Measurements from ENCODE around the gene FAM43B.
"Not testable (repeated sequence)": the region's sequence is repeated elsewhere in the genome, so short reads cannot be mapped to it uniquely, and the experiment has no call there.

Gene FAM43B

GRCh38 chr1:20551945-20552727, at the start of gene FAM43B:
FAM43B (plus strand) TSS chr1:20552573; CDS start chr1:20552974, 401 bp downstream.
- DNase-seq (ENCODE audit: low read depth, low spot score): no peak

GRCh38 chr1:20505488-20505887, 46.9 kb upstream of the FAM43B start:
- no peak for DNase-seq (ENCODE audit: low read depth, low spot score)

DNA sequence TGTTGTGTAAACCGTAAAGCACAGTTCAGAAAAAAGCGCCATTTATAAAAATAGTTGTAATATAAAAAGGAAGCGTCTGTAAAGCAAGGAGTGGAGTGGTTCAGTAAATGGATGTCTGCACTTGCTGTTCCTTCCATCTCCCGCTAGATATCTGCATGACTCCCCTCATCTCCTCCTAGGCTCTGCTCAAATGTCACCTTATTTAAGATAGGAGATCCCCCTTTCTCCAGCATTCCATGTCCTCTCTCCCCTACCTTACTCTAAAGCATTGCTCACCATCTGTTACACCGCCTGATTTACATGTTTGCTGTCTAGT, 45.2 kb upstream of the FAM43B start:
- no peak for DNase-seq (ENCODE audit: low read depth, low spot score)

DNA sequence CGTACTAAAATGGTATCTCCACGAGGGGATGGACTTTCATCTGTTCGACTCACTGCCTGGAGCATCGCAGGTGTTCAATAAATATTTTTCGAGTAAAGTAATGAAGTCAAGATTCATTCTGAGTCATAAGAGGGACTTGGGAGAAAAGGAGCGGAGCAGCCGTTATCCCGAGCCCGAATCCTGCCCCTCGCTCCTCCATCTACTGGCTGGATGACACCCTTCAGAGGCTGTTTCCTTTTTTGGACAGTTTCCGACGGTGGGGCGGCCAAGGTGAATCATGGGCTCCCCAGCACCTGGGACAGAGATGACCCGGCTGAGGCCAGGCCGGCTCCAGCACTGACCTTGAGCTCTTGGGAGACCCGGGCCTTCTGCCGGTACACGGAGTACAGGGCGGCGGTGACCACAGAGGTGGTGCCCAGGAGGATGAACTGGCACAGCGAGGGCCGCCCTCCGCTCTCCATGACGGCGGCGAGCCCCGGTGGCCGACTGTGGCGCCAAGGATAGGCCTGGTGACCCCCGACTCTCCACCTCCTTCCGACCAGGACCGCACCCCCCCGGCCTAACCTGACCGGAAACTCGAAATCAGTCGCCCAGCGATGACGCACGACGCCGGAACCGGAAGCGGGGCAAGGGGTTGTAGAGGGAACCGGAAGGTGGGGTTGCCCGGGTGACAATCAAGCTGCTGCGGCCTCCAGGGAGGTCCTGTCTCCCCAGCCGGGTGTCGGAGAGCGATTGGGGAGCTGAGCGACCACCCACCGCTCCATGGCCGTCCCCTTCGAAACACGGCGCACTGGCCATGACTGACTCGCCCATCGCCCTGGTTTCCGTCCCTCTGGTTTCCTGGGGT, 44.6 kb upstream of the FAM43B start, which contains the start of gene MUL1:
Gene MUL1 (minus strand): TSS at position 588 of the 847 bp plus-strand sequence. CDS start 127 bp downstream, at position 461.
- DNase-seq (ENCODE audit: low read depth, low spot score): peak; percentile 89

DNA sequence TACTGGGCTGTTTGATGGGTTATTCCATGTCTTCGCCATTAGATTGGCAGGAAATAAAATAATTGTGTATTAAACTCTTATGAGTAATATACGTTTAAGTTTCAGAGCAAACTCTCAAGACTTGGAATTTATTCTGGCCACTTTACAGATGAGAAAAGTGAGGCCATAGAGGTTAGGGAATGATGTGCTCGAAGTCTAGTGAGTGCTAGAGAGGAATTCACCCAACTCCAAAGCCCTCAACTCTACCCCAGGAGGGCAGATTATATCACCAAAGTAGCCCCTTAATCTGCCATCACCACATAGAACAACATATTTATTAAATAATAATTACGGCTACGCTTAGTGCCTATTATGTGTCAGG, 44.0 kb upstream of the FAM43B start:
- no peak for DNase-seq (ENCODE audit: low read depth, low spot score)

DNA sequence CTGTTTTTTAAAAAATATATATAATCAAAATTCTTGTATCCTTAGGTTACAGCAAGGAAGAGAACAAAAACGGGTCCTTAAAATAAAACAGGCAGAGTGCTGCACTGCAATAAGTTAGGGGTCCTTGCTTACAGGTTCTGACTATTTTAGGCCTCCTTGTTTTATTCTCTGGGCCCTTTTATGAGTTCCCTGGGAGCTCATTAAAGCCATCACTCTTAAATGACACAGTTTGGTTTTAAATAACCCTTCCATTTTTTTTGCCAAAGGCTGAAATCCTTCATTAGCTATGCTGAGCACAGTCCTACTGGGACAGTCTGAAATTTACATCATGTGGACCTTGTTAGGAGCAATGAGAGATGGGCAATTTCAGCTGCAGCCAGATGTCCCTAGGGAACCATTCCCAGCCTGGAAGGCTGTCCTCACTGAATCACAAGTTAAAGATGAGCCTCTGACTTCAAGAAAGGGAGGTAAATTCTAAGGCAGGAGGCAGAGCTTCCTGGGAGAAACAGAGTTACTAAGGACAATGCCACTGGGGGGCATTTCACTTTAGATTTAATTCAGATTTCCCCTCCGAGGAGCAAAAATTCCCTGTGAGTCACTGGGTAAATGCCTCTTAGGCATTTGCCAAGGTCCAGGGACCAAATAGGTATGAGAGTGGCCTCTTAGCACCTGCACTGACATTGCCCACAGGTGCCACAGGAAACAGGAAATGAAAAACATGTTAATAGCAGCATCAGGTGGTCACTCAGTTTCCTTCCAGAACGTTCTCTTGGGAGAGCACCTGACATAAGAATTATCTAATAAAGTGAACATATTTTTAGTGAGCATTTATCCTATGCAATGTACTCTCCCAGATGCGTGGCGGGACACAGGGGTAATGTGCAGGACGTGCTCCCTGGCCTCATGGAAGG, 40.6 kb upstream of the FAM43B start:
- no peak for DNase-seq (ENCODE audit: low read depth, low spot score)

- DNase-seq (ENCODE audit: low read depth, low spot score): not testable (repeated sequence)
Measured at GRCh38 chr1:20519609-20520262, 32.6 kb upstream of the FAM43B start.

DNA sequence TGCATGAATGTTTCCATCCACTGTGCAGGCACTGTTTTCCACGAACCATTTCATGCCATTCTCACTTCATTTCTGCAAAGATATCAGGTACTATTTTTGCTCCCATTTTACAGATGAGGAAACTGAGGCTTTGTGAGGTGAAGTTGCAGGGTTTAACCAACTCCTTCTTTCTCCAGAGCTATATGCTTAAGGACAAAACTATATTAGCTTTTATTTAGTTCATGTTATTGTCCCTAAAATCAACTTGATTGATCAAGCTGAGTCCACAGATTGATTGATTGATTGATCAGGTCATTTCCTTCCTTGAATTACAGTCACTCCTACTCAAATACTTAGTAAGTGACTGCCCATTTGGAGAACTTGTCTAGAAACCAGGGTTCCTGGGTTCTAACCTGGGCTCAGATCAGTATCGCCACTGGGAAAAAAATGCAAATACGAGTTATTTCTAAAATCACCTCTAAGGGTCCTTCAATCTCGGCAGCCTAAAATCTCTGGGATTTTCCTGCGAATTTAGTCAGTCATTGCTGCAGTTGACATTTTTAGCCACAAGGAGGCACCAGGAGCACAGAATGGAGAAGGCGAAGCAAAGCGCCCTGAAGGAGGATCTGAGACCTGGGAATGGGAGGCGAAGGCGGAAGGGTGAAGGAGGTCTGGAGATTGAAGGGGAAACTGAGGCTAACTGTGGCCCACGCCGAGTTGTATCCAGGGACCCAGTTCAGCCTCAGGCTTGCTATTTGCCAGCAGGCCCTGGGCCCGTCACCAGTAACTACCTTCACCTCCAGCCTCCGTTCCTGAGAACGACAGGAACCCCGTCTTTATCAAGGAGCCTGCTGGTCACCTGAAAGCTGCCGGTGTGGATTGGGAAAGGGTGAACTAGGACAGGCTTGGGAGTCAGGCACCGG, 30.2 kb upstream of the FAM43B start:
- peak; percentile 51 for DNase-seq (ENCODE audit: low read depth, low spot score)

GRCh38 chr1:20526267-20526666, 26.1 kb upstream of the FAM43B start:
- no peak for DNase-seq (ENCODE audit: low read depth, low spot score)

DNA sequence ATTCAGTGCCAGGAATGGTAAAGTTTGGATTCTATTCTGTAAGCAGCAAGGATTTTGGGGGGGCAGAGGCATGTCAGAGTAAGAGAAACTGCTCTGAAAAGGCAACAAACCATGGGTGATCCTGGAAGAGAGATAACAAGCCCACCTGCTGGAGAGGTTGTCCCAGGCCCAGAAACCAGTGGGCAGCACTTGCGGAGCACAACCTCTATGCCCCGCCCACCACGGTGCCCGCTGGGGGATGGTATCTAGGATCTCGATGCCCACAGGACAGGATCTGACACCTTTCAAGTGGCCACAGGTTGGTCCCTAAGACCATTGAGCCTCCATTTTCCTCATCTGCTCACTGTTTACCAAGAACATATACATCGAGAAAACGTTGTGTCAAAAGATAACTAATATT, 24.2 kb upstream of the FAM43B start:
- DNase-seq (ENCODE audit: low read depth, low spot score): no peak

DNA sequence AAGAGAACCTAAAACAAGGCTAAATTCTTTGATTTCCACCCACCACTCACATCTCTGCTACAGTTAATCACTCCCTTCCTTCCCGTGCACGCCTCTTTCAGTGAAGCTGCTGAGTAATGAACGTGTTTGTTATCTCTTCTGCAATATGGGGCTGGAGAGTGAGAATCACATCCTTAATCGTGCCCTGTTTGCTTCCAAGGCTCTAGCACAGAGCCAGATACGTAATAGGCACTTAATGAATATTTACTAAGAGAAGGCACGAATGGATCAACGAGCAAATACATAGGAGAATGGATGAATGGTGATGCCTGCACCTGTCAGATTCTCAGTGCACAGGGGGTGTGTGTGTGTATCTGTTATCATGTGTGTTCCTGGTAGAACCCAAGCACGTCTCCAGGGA, 22.1 kb upstream of the FAM43B start:
- DNase-seq (ENCODE audit: low read depth, low spot score): no peak

GRCh38 chr1:20530901-20531300, 21.5 kb upstream of the FAM43B start:
- DNase-seq (ENCODE audit: low read depth, low spot score): no peak

DNA sequence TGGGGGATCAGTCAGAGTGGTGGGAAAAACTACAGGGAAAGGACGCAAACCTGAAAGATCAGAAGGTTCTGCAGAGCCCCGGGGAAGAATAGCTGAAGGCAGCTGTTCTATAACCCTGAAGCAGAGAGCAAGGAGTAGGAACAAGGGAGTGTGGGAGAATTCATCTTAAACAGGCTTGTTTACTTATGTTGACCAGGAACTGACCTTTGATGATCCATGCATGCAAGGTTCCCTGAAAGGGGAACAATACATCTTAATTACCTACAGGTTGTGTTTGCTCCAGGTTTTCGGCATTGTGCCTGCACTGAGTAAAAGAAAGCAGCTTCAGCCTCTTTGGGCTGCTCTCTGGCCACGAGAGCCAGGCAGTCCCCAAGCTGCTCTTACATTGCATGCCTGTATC, 18.7 kb upstream of the FAM43B start:
- DNase-seq (ENCODE audit: low read depth, low spot score): no peak

DNA sequence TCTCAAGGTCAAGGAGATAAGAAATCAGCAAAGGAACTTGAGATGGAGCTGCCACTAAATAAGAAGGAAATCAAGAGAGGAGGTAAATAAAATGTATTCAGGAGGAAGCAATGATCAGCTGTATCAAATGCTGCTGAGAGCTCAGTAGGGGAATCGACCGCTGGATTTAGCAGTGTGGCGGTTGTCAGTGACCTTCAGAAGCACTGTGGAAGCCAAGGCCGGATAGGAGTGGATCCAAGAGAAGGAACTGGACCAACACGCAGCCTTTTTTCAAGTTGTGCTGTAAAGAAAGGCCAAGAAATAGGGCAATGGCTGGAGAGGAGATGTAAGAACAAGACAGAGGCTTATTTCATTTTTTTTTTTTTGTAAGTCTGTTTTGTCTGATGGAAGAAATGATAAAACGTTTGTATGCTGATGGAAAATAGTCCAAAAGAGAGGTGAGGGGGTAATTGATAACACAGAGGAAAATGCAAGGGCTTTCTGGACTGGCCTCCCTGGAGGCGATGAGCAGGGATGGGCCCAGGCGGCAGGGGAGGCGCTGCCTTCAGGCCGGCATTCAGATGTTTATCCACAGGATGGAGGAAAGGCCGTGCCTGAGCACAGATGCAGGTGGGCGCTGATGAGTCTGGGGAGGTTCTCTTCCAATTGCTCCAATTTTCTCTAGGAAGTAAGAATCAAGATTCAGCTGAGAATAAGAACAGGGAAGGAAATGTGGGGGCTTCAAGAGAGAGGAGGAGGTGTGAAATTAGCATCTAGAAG, 17.5 kb upstream of the FAM43B start:
- DNase-seq (ENCODE audit: low read depth, low spot score): no peak

GRCh38 chr1:20538227-20538626, 14.1 kb upstream of the FAM43B start:
- no peak for DNase-seq (ENCODE audit: low read depth, low spot score)

DNA sequence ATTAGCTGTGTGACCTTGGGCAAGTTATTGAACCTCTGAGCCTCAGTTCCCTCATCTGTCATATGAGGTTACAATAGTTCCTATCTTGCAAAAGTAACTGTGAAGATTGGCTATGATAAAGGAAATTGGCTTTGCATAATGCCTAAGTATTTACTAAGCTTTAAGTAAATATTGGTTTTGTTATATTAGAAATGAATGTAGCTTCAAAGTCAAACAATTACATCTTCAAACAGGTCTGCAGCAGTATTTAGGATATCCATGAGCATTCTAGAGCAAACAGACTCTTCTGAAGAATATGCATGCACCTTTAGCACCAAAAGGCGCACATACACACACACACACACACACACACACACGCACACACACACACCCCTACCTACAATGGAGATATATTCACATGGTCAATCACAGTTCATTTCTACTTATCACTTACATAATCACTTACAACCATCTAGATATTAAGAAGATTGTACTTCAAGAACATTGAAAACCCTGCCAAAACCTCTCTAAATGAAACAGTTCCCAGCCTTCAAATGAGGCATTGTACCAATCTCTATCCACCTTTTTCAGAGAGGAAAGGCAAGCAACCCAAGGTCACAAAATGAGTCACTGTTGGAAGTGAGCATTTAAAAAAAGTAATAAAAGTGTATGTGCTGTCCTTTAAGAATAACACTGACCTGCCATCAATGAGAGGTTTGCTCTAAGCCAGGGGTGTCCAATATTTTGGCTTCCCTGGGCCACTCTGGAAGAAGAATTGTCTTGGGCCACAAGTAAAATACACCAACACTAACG, 13.4 kb upstream of the FAM43B start:
- DNase-seq (ENCODE audit: low read depth, low spot score): no peak

DNA sequence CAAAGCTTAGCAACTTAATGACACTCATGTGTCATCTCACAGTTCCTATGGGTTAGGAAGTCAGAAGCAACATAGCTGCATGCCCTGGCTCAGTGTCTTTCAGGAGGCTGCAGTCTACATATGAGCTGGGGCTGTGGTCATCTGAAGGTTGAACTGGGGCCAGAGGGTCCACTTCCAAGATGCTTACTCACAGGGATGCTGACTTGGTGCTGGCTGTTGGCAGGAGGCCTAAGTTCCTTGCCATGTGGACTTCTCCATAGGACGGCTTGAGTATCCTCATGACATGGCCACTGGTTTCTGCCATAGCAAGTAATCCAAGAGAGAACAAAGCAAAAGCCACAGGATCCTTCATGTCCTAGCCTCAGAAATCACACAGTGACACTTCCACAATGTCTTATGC, 12.1 kb upstream of the FAM43B start:
- no peak for DNase-seq (ENCODE audit: low read depth, low spot score)

DNA sequence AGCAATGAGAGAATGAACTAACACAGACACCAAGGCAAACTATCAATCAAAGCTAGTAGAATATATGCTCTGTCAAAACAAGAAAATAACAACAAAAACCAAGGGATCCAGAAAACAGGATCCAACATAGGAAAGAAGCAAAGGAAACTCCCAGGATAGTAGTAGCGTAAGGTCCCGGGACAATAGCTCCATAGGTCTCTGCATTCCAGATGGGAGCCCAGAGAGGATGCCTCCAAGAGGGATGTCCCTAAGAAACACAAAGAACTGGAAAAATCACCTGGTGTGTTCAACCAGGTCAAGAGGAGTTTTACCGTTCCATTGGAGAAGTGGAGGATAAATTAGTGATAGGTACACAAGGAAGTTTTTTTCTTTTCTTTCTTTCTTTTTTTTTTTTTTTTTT, 5.7 kb upstream of the FAM43B start:
- DNase-seq (ENCODE audit: low read depth, low spot score): no peak

DNA sequence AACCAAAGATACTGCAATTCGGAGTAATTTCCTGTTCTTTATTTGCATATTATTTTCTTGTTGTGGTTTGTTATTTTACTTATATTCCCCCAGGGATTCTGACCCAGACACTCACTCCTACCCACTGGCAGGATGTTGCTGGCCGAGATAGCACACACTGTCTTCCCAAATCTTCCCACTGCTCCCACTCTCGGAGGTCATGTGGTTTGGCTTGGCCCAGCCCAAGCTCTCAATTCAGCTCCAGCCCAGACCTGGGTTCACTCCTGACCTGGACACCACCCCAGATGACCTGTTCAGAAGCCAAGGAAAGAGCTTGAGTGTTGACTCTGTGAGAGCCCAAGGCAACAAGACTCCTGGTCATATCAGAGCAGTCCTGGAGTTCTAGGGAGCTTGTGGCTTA, 1.2 kb upstream of the FAM43B start:
- no peak for DNase-seq (ENCODE audit: low read depth, low spot score)

Data from activated naive CD8-positive, alpha-beta T cell treated with anti-CD3 and anti-CD28 coated beads, Interleukin-2, amount 50 U/mL, for 16 hours (primary cell).